Measurements from ENCODE around the gene ATPAF1. TPM values are rescaled to one million over a fixed set of nuclear protein-coding genes. Genes with fewer than 3 reads are reported as not detected.

ATPAF1 gene
- total and polyA plus RNA-seq, 9 of the 15 experiments (the other 6 are each of a cell fraction or from before 2014, with no cell fraction given): 6.3 to 56.2 (median 27.4) TPM

DNA sequence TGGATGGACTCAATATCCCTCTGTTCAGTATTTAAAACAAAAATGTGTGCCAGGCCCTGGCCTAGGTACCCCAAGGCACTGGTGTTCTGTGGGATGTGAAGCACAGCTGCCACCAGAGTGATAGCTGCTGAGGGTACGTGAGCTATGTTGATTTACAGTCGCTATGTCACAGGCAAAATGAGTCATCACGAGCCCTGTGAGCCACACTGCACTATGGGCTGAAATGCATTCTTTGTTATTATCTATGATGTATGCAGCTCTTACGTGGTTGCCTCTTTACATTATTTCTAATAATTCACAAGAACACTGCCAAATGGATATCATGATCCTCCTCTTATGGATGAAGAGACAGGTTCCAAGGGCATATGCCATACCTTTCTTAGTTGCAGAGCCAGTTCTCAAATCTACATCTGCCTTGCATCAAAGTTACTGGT is 5.6 kb upstream of the ATPAF1 start (continued):
- TF ChIP-seq EP300 (IDR thresholded peaks at IDR 0.05; ENCODE audit: low read length) (peak; percentile 10; the same call in 1 of the 2 replicates), CXXC5 (CRISPR knock-in tag; IDR thresholded peaks at IDR 0.05) (peak; percentile 41), XRCC3 (IDR thresholded peaks at IDR 0.05) (no peak), MCM7 (IDR thresholded peaks at IDR 0.05) (no peak), SMARCA4 (IDR thresholded peaks at IDR 0.05) (peak; percentile 82), CTBP1 (IDR thresholded peaks at IDR 0.05; ENCODE audit: borderline replicate concordance) (peak; percentile 49; the same call in 1 of the 2 replicates), ZNF311 (CRISPR knock-in tag; IDR thresholded peaks at IDR 0.05) (no peak), NR2C1 (IDR thresholded peaks at IDR 0.05) (no peak), NR2C1 (tag; IDR thresholded peaks at IDR 0.05) (peak; percentile 28; the same call in 1 of the 2 replicates), CREB1 (IDR thresholded peaks at IDR 0.05) (peak; percentile 36; the same call in 1 of the 2 replicates), CREB1 (CRISPR knock-in tag; IDR thresholded peaks at IDR 0.05) (peak; percentile 85), DPF2 (IDR thresholded peaks at IDR 0.05) (peak; percentile 84)
- TF ChIP-seq, protein P1, sequence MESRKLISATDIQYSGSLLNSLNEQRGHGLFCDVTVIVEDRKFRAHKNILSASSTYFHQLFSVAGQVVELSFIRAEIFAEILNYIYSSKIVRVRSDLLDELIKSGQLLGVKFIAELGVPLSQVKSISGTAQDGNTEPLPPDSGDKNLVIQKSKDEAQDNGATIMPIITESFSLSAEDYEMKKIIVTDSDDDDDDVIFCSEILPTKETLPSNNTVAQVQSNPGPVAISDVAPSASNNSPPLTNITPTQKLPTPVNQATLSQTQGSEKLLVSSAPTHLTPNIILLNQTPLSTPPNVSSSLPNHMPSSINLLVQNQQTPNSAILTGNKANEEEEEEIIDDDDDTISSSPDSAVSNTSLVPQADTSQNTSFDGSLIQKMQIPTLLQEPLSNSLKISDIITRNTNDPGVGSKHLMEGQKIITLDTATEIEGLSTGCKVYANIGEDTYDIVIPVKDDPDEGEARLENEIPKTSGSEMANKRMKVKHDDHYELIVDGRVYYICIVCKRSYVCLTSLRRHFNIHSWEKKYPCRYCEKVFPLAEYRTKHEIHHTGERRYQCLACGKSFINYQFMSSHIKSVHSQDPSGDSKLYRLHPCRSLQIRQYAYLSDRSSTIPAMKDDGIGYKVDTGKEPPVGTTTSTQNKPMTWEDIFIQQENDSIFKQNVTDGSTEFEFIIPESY (CRISPR knock-in tag; IDR thresholded peaks at IDR 0.05): no peak
- TF ChIP-seq, protein P2, sequence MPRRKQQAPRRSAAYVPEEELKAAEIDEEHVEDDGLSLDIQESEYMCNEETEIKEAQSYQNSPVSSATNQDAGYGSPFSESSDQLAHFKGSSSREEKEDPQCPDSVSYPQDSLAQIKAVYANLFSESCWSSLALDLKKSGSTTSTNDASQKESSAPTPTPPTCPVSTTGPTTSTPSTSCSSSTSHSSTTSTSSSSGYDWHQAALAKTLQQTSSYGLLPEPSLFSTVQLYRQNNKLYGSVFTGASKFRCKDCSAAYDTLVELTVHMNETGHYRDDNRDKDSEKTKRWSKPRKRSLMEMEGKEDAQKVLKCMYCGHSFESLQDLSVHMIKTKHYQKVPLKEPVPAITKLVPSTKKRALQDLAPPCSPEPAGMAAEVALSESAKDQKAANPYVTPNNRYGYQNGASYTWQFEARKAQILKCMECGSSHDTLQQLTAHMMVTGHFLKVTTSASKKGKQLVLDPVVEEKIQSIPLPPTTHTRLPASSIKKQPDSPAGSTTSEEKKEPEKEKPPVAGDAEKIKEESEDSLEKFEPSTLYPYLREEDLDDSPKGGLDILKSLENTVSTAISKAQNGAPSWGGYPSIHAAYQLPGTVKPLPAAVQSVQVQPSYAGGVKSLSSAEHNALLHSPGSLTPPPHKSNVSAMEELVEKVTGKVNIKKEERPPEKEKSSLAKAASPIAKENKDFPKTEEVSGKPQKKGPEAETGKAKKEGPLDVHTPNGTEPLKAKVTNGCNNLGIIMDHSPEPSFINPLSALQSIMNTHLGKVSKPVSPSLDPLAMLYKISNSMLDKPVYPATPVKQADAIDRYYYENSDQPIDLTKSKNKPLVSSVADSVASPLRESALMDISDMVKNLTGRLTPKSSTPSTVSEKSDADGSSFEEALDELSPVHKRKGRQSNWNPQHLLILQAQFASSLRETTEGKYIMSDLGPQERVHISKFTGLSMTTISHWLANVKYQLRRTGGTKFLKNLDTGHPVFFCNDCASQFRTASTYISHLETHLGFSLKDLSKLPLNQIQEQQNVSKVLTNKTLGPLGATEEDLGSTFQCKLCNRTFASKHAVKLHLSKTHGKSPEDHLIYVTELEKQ (CRISPR knock-in tag; IDR thresholded peaks at IDR 0.05): no peak
- TF ChIP-seq, protein P3, sequence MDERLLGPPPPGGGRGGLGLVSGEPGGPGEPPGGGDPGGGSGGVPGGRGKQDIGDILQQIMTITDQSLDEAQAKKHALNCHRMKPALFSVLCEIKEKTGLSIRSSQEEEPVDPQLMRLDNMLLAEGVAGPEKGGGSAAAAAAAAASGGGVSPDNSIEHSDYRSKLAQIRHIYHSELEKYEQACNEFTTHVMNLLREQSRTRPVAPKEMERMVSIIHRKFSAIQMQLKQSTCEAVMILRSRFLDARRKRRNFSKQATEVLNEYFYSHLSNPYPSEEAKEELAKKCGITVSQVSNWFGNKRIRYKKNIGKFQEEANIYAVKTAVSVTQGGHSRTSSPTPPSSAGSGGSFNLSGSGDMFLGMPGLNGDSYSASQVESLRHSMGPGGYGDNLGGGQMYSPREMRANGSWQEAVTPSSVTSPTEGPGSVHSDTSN (CRISPR knock-in tag; IDR thresholded peaks at IDR 0.05; ENCODE audit: low read depth): no peak
- TF ChIP-seq, protein P3 (tag; conservative IDR thresholded peaks at IDR 0.05; ENCODE audit: low read depth): peak; percentile 89
- TF ChIP-seq, protein P4, sequence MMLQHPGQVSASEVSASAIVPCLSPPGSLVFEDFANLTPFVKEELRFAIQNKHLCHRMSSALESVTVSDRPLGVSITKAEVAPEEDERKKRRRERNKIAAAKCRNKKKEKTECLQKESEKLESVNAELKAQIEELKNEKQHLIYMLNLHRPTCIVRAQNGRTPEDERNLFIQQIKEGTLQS (IDR thresholded peaks at IDR 0.05): peak; percentile 96
- TF ChIP-seq, protein P4 (CRISPR knock-in tag; conservative IDR thresholded peaks at IDR 0.05): peak; percentile 93; the same call in 1 of the 2 replicates
- TF ChIP-seq, protein P5, sequence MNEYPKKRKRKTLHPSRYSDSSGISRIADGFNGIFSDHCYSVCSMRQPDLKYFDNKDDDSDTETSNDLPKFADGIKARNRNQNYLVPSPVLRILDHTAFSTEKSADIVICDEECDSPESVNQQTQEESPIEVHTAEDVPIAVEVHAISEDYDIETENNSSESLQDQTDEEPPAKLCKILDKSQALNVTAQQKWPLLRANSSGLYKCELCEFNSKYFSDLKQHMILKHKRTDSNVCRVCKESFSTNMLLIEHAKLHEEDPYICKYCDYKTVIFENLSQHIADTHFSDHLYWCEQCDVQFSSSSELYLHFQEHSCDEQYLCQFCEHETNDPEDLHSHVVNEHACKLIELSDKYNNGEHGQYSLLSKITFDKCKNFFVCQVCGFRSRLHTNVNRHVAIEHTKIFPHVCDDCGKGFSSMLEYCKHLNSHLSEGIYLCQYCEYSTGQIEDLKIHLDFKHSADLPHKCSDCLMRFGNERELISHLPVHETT (CRISPR knock-in tag; conservative IDR thresholded peaks at IDR 0.05 in 1 of 2, IDR thresholded peaks at IDR 0.05 in 1 of 2): no peak

Measured in K562 (cell line).